NCI-H748 (cell line): ENCODE measurements around the gene RPTOR.

Experiments used
- DNase-seq: peaks from one replicate; lab custom pipeline; 2025; ENCODE audit not compliant: unreplicated experiment; lab: John Stamatoyannopoulos, UW

Gene RPTOR

GRCh38 chr17:80917716-80918560 lies 373.3 kb downstream of the RPTOR start:
- DNase-seq: no peak

DNA sequence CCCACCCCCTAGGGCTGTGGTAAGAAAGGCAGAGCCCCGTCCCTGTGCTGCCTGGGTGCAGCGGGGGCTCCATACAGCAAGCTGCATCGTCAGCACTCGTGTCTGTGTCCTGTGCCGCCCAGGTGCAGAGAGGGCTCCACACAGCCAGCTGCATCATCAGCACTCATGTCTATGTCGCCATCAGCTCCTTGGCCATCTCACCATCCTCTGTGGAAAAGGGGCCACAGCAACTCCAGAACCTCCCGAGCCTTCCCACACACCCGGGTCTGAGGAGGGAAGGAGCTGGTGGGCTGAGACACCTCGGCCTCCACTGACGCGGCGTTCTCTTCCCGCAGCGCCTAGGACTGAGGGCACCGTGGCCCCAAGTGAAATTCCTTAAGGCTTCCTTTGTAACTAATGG lies 374.1 kb downstream of the RPTOR start:
- no peak for DNase-seq

DNA sequence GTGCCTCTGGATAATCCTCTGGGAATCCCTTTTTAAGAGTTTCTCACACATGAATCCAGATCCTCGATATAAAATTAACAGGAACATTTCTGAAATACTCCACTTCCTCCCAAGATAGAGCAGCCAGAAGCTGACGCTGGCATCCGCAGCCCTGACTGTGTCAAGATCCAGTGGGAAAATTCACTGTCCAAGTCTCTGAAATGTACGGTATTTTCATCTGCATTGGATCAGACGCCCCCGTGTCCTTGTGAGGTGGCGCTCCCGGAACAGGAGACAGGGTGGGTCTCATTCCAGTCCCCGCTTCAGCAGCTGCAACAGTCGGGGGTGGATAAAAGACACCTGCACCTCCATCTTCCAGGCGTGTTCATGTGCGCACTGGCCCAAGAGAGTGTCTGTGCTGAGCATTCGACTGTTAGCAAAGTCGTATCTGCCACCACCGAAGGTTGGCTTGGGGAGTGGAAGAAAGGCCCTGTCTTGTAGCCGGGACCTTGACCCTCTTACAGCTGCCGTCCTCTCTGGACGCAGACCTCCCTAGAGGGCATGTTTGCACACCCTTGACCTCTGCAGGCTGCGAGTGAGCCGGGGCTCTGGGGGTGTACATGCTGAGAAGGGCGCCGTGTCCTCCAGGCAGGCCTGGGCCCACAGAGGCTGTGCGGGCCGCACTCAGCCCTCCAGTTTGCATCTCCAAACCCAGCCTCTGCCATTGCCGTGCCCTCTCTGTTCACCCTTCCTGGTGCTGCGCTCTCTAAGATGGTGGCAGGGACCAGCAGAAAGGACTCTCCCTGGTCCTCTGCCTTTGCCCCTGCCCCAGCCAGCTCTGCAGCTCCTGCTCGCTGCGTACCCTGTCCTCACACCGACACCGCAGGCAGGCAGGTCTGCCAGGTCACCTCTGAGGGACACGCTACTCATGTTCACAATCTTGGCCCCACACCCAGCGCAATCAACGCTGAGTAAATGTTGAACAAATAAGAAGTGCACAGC lies 375.0 kb downstream of the RPTOR start:
- DNase-seq: no peak

- no peak for DNase-seq
Observed at GRCh38 chr17:80920441-80920840, 375.8 kb downstream of the RPTOR start.

GRCh38 chr17:80921159-80921558 lies 376.5 kb downstream of the RPTOR start:
- DNase-seq: no peak

DNA sequence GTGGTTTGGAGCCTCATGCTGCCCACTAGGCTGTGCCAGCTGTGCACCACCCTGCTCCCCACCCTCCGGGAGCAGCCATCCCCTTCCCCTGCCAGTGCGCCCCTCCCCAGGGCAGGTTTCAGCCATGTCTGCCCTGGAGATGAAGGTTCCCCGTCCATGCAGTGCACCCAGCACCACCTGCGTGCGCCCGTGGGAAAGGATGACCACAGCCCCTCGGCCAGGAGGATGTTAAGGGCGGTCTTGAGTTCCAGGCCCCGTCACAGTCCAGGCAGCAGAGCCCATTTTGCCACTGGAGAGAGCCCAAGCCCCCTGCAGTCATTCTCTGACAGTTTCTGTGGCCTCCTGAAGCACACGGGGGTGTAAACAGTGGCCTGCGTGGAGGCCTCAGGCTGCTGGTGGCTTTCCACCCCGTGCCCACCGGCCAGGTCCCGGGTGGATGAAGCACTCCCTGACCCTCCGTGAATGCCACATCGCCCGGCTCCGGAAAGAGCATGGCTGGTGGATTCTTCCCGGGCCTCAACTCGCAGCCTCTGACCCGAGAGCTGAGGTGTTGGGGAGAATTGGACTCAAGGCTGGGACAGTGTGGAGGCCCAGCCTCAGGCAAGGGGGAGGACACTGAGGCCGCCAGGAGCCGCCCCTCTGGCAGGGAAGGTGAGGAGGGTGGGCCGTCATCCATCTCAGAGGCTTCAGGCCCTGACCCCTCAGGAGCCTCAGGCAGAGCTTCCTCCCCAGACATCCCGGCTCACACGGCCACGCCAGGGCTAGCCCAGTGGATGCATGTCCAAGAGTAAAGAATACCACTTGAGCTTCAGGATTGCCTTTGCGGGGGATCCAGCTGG lies 377.3 kb downstream of the RPTOR start:
- no peak for DNase-seq

- no peak for DNase-seq
Observed at GRCh38 chr17:80922580-80923160, 378.0 kb downstream of the RPTOR start.

- DNase-seq: no peak
Observed at GRCh38 chr17:80923211-80924110, 378.8 kb downstream of the RPTOR start.

GRCh38 chr17:80924111-80924806 lies 379.6 kb downstream of the RPTOR start:
- no peak for DNase-seq

GRCh38 chr17:80924807-80925610 lies 380.4 kb downstream of the RPTOR start:
- no peak for DNase-seq

GRCh38 chr17:80925688-80926335 lies 381.2 kb downstream of the RPTOR start:
- DNase-seq: no peak

DNA sequence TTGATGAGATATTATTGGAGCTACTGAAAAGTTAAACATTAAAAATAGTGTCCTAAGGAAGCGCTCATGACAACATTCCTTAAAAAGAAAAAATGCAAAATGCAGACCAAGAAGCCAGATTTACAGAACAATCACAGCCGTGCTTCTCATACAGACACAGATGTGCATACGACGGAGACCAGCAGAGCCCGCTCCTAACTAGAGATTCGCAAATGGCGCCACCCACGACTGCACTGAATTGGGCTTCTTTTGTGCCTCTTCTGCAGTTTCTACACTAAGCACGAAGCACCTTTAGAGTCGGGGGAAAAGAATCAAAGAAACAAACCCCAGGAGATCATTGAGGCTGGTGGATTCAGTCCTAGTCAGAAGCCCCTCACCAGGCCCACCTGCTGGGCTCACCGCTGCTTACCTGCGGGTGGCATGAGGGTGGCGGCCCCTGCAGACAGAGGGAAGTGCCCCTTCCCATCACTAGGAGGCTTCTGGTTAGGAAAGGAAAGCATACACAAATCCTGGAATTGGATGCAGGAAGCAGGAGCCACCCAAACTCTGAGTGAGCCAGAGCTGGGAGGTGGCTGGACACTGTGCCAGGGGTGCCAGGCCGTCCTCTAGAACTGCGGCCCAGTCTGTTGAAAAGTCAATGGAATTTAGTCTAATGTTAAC lies 382.1 kb downstream of the RPTOR start:
- no peak for DNase-seq

GRCh38 chr17:80927791-80928216 lies 383.2 kb downstream of the RPTOR start:
- DNase-seq: no peak

- no peak for DNase-seq
Observed at GRCh38 chr17:80929449-80929848, 384.8 kb downstream of the RPTOR start.

GRCh38 chr17:80930335-80931279 lies 386.0 kb downstream of the RPTOR start:
- no peak for DNase-seq
